Stimulated activated naive B cell treated with anti-CD40 and anti-IgM and Interleukin-4, amounts not matched to agents 10 μg/mL and 1 μg/mL and 100 μg/mL, for 72 hours (primary cell): ENCODE data around the gene COL9A3.

Experiments
- ATAC-seq, 2 donors: fragments of 150-1000 bp; cut with Tn5 transposase; replicated peaks; 2 replicates each; pipeline ENCODE4 v1.10.0; 2021; ENCODE audit warnings: moderate library complexity in 1 of 2
- DNase-seq: peaks from one replicate; pipeline ENCODE4 v3.0.0; 2021
- H3K27ac Mint-ChIP-seq: one replicate; pipeline ENCODE4 v1.8.0; 2022; ENCODE audit warnings: mild to moderate bottlenecking, mixed read lengths
- H3K27me3 Mint-ChIP-seq, 2 donors: one replicate each; pipeline ENCODE4 v1.8.0; 2022; ENCODE audit warnings: mixed read lengths in 2 of 2
- H3K36me3 Mint-ChIP-seq, 2 donors: one replicate each; pipeline ENCODE4 v1.8.0; 2022; ENCODE audit warnings: mixed read lengths in 2 of 2, mild to moderate bottlenecking in 1 of 2
- H3K4me1 Mint-ChIP-seq, 2 donors: one replicate each; pipeline ENCODE4 v1.8.0; 2022; ENCODE audit warnings: mixed read lengths in 2 of 2, mild to moderate bottlenecking in 1 of 2
- H3K4me3 Mint-ChIP-seq, 2 donors: one replicate each; pipeline ENCODE4 v1.8.0; 2022; ENCODE audit warnings: mild to moderate bottlenecking in 2 of 2, mixed read lengths in 2 of 2, moderate library complexity in 1 of 2
- H3K9me3 Mint-ChIP-seq, 2 donors: one replicate each; pipeline ENCODE4 v1.8.0; 2022; ENCODE audit warnings: mixed read lengths in 2 of 2, mild to moderate bottlenecking in 1 of 2

The COL9A3 gene

GRCh38 chr20:62816884-62817873 is at the start of gene COL9A3:
Gene COL9A3 (plus strand): TSS chr20:62817050. CDS start chr20:62817065, 15 bp downstream.
- no peaks in the 10 kb centered on the region for H3K9me3 Mint-ChIP-seq
- no peak within 1 kb of the TSS for H3K27ac Mint-ChIP-seq
- DNase-seq (no peak), ATAC-seq (peak; percentile 31 to 33)
- peaks cover 9 to 21% of the 10 kb centered on the region in 2 donors for H3K4me1 Mint-ChIP-seq
- peaks cover 4 to 12% of the 10 kb centered on the region in 2 donors for H3K36me3 Mint-ChIP-seq
- peak within 1 kb of the TSS; percentile 29 to 65 for H3K4me3 Mint-ChIP-seq
- peaks cover 30 to 53% of the 10 kb centered on the region in 2 donors for H3K27me3 Mint-ChIP-seq

GRCh38 chr20:62768234-62768546 is 48.7 kb upstream of the COL9A3 start:
- H3K27ac Mint-ChIP-seq, result no peak overlapping the region
- no peak overlapping the region for H3K4me3 Mint-ChIP-seq
- no peaks in the 10 kb centered on the region for H3K9me3 Mint-ChIP-seq
- peaks cover 0 to 6% of the 10 kb centered on the region in 2 donors for H3K4me1 Mint-ChIP-seq
- peaks cover 9 to 26% of the 10 kb centered on the region in 2 donors for H3K27me3 Mint-ChIP-seq
- DNase-seq, result no peak
- no peak for ATAC-seq
- H3K36me3 Mint-ChIP-seq, result no peaks in the 10 kb centered on the region

DNA sequence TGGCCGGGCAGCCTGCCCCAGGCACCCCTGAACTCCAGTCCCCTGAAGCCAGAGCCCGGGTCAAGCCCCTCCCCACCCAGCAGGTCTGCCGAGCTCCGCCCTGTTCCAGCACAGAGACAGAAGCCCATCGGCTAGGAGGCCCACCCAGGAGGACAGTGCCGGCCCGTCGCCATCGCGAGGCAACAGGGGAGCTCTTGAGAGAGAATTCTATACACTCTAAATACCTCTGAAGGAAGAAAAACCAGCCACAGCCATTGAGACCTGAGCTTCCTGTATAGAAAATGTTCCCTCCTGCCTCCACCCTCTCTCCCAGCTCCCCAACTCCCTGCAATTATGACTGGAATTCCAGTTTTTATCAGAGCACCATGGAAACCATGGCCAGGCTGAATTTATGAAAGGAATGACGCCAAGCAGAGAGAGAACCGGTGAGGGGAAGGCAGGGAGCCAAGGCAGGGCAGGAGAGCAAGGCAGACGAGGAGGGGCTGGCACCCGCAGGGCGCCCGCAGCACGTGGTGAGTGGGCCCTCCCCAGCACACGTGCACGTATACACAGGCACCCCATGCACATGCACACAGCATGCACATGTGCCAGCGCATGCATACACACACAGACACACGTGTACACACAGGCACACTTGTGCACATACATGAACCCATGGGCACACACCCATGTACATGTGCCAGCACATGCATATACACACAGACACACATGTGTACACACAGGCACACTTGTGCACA is 48.1 kb upstream of the COL9A3 start:
- DNase-seq, result no peak
- Mint-ChIP-seq H3K4me3 (no peak overlapping the region), H3K4me1 (peaks cover 0 to 6% of the 10 kb centered on the region in 2 donors), H3K27me3 (peaks cover 9 to 21% of the 10 kb centered on the region in 2 donors), H3K27ac (no peak overlapping the region), H3K9me3 (no peaks in the 10 kb centered on the region), H3K36me3 (no peaks in the 10 kb centered on the region)
- ATAC-seq, result no peak

GRCh38 chr20:62769346-62770071 is 47.3 kb upstream of the COL9A3 start:
- Mint-ChIP-seq H3K4me3 (no peak overlapping the region), H3K9me3 (no peaks in the 10 kb centered on the region), H3K27ac (no peak overlapping the region), H3K27me3 (peaks cover 9 to 15% of the 10 kb centered on the region in 2 donors), H3K4me1 (peaks cover 2 to 7% of the 10 kb centered on the region in 2 donors), H3K36me3 (no peaks in the 10 kb centered on the region)
- no peak for ATAC-seq
- DNase-seq, result no peak

DNA sequence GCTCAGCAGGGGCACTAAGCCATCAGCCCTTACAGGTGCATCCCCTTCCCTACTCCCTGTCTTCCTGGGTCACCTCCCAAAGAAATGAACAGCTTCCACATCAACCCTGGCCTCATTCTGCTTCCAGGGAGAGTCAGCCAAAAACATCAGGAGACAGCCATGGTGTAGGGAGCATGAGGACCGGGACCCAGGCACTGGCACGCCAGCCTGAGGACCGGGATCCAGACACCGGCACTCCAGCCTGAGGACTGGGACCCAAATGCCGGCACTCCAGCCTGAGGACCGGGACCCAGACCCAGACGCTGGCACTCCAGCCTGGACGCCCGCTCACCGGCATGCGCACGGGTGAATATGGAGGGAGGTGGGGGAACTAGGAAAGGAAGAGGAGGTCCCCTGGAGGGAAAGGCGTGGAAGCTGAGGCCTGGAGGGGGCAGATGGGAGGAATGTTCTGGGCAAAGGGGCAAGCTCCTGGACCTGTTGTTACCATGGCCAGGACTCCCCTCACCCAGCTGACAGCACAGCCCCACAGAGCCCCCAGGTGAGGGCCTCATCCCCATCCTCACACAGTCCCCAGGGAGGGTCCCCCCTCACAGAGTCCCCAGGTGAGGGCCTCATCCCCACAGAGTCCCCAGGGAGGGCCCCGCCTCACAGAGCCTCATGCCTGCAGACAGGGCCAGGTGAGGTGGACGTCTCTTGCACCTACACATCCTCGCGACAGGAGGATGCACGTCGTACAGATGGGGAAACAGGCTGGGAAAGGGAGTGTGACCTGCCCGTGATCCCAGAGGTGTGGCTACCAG is 46.5 kb upstream of the COL9A3 start:
- H3K4me1 Mint-ChIP-seq, result peaks cover 7 to 15% of the 10 kb centered on the region in 2 donors
- no peak overlapping the region for H3K4me3 Mint-ChIP-seq
- ATAC-seq (no peak), DNase-seq (no peak)
- no peak overlapping the region for H3K27ac Mint-ChIP-seq
- peaks cover 4 to 9% of the 10 kb centered on the region in 2 donors for H3K27me3 Mint-ChIP-seq
- H3K9me3 Mint-ChIP-seq, result no peaks in the 10 kb centered on the region
- H3K36me3 Mint-ChIP-seq, result no peaks in the 10 kb centered on the region

GRCh38 chr20:62770916-62771315 is 45.9 kb upstream of the COL9A3 start:
- Mint-ChIP-seq H3K27ac (peak overlapping the region; percentile 28), H3K4me3 (no peak overlapping the region), H3K36me3 (no peaks in the 10 kb centered on the region), H3K9me3 (no peaks in the 10 kb centered on the region), H3K4me1 (peaks cover 11 to 21% of the 10 kb centered on the region in 2 donors), H3K27me3 (peaks cover 4 to 7% of the 10 kb centered on the region in 2 donors)
- ATAC-seq (no peak), DNase-seq (no peak)

DNA sequence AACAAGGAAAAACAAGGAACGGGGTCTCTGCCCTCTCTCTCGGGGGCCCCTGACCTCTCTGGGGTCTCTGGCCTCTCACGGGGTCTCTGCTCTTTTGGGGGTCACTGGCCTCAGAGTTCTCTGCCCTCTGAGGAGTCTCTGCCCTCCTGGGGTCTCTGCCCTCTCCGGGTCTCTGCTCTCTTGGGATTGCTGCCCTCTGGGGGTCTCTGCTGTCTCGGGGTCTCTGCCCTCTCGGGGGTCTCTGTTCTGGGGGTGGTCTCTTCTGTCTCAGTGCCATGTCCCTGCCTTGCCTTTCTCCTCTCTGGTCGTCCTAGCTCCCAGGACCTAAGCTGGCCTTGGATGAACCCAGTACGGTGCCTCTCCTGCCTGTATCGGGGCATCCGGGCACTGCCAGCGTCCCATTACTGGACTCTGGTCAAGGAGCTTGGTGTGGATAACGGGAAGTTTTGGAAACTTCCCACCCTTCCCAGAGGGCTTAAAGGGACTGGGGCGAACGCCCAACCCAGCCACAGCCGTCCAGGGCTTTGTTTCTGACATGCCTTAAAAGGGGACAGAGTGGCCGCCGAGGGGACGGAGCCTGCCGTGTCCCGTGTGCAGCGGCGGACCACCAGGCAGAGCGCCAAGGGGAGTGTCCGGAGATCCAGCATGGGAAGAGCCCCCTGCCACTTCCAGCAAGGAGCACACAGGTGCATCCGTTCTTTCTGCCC is 45.3 kb upstream of the COL9A3 start:
- Mint-ChIP-seq H3K27ac (no peak overlapping the region), H3K4me3 (no peak overlapping the region), H3K4me1 (peaks cover 16 to 27% of the 10 kb centered on the region in 2 donors), H3K36me3 (no peaks in the 10 kb centered on the region), H3K9me3 (peaks cover 0 to under 1% of the 10 kb centered on the region in 2 donors), H3K27me3 (peaks cover 2 to 7% of the 10 kb centered on the region in 2 donors)
- DNase-seq (no peak), ATAC-seq (no peak)

GRCh38 chr20:62772103-62772611 is 44.7 kb upstream of the COL9A3 start:
- no peak overlapping the region for H3K27ac Mint-ChIP-seq
- peaks cover 0 to 7% of the 10 kb centered on the region in 2 donors for H3K27me3 Mint-ChIP-seq
- no peak overlapping the region for H3K4me3 Mint-ChIP-seq
- no peak for DNase-seq
- peaks cover 3 to 7% of the 10 kb centered on the region in 2 donors for H3K9me3 Mint-ChIP-seq
- H3K36me3 Mint-ChIP-seq, result peaks cover 0 to 3% of the 10 kb centered on the region in 2 donors
- ATAC-seq, result no peak
- peaks cover 20 to 33% of the 10 kb centered on the region in 2 donors for H3K4me1 Mint-ChIP-seq

- DNase-seq (no peak), ATAC-seq (no peak)
- Mint-ChIP-seq H3K9me3 (peaks cover 3 to 7% of the 10 kb centered on the region in 2 donors), H3K4me3 (no peak overlapping the region), H3K27ac (no peak overlapping the region), H3K27me3 (peaks cover 0 to 7% of the 10 kb centered on the region in 2 donors), H3K4me1 (peaks cover 22 to 37% of the 10 kb centered on the region in 2 donors), H3K36me3 (peaks cover 0 to 4% of the 10 kb centered on the region in 2 donors)
Observed at GRCh38 chr20:62772619-62772989, 44.2 kb upstream of the COL9A3 start.

GRCh38 chr20:62772990-62773844 is 43.6 kb upstream of the COL9A3 start:
- Mint-ChIP-seq H3K9me3 (peaks cover 3 to 7% of the 10 kb centered on the region in 2 donors), H3K4me1 (peaks cover 22 to 37% of the 10 kb centered on the region in 2 donors), H3K27me3 (peaks cover 0 to 7% of the 10 kb centered on the region in 2 donors), H3K36me3 (peaks cover 0 to 4% of the 10 kb centered on the region in 2 donors), H3K4me3 (no peak overlapping the region), H3K27ac (no peak overlapping the region)
- DNase-seq (no peak), ATAC-seq (no peak)

DNA sequence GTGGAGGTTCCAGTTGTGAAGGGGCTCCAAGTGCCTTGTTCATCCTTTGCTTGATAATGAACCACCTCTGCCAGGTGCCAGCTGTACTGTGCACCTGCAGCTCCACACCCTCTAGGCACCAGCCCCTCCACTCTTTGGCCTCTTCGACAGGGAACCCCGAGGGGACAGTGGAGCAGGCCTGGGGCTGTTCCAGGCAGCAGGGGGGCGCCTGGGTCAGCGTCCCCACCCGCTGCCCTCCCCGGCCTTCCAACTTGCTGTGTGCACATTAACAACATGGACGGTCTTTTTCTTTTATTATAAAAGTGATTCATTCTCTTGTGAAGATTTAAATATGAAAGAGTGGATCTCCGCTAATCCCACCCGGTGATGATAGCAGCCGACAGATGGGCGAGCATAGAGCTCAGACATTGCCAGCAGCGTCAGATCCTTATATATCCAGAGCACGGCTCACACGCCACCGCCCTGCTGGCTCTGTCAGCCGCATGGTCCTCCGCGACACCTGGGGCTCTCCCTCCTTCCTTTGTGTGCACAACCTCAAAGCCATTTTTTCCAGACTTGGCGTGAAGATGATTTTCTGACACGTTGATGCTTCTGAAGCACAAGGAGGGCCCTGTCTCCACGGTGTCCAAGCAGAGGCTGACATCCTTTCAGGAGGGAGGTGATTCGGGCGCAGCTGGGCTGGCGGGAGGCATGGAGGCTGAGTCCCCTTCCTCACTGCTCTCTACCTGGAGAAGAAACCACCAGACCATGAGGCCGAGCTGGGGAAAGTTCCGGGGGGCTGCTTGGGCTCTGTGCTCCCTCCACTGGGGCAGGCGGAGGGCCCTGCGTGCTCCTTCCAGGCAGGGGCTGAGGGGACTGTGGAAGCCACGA is 42.8 kb upstream of the COL9A3 start:
- Mint-ChIP-seq H3K27ac (no peak overlapping the region), H3K27me3 (peaks cover 0 to 7% of the 10 kb centered on the region in 2 donors), H3K36me3 (peaks cover 0 to 4% of the 10 kb centered on the region in 2 donors), H3K9me3 (peaks cover 3 to 7% of the 10 kb centered on the region in 2 donors), H3K4me1 (peaks cover 24 to 37% of the 10 kb centered on the region in 2 donors), H3K4me3 (no peak overlapping the region)
- no peak for ATAC-seq
- no peak for DNase-seq
